Neural cell (in vitro differentiated cells): ENCODE results near the gene MCC.

Experiments
- EZH2 ChIP-seq: fragments of 200-600, 300-800 bp; shearing (Covaris generic), sonication (generic); IDR thresholded peaks from 2 replicates; pipeline ENCODE4 v1.6.1; 2014; ENCODE audit warnings: antibody characterized with exemption, low read length, borderline replicate concordance, mild to moderate bottlenecking; ENCODE audit not compliant: insufficient read depth, poor library complexity, severe bottlenecking
- TAF1 ChIP-seq: IDR thresholded peaks from 2 replicates; pipeline ENCODE4 v1.6.1; 2012; ENCODE audit warnings: low read depth
- TF ChIP-seq, protein P1 (sequence below): fragments of 450-650 bp; IDR thresholded peaks from 2 replicates; pipeline ENCODE4 v1.5.1; 2014; ENCODE audit warnings: antibody characterized with exemption, mild to moderate bottlenecking, moderate library complexity; ENCODE audit not compliant: poor library complexity, severe bottlenecking
- TF ChIP-seq, protein P2 (sequence below): IDR thresholded peaks from 2 replicates; pipeline ENCODE4 v1.6.1; 2012; ENCODE audit warnings: borderline replicate concordance

- TF ChIP-seq, protein P1, sequence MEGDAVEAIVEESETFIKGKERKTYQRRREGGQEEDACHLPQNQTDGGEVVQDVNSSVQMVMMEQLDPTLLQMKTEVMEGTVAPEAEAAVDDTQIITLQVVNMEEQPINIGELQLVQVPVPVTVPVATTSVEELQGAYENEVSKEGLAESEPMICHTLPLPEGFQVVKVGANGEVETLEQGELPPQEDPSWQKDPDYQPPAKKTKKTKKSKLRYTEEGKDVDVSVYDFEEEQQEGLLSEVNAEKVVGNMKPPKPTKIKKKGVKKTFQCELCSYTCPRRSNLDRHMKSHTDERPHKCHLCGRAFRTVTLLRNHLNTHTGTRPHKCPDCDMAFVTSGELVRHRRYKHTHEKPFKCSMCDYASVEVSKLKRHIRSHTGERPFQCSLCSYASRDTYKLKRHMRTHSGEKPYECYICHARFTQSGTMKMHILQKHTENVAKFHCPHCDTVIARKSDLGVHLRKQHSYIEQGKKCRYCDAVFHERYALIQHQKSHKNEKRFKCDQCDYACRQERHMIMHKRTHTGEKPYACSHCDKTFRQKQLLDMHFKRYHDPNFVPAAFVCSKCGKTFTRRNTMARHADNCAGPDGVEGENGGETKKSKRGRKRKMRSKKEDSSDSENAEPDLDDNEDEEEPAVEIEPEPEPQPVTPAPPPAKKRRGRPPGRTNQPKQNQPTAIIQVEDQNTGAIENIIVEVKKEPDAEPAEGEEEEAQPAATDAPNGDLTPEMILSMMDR: no peak
- TF ChIP-seq, protein P2, sequence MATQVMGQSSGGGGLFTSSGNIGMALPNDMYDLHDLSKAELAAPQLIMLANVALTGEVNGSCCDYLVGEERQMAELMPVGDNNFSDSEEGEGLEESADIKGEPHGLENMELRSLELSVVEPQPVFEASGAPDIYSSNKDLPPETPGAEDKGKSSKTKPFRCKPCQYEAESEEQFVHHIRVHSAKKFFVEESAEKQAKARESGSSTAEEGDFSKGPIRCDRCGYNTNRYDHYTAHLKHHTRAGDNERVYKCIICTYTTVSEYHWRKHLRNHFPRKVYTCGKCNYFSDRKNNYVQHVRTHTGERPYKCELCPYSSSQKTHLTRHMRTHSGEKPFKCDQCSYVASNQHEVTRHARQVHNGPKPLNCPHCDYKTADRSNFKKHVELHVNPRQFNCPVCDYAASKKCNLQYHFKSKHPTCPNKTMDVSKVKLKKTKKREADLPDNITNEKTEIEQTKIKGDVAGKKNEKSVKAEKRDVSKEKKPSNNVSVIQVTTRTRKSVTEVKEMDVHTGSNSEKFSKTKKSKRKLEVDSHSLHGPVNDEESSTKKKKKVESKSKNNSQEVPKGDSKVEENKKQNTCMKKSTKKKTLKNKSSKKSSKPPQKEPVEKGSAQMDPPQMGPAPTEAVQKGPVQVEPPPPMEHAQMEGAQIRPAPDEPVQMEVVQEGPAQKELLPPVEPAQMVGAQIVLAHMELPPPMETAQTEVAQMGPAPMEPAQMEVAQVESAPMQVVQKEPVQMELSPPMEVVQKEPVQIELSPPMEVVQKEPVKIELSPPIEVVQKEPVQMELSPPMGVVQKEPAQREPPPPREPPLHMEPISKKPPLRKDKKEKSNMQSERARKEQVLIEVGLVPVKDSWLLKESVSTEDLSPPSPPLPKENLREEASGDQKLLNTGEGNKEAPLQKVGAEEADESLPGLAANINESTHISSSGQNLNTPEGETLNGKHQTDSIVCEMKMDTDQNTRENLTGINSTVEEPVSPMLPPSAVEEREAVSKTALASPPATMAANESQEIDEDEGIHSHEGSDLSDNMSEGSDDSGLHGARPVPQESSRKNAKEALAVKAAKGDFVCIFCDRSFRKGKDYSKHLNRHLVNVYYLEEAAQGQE: no peak
- no peak for TF ChIP-seq TAF1
- TF ChIP-seq EZH2: no peak
Observed at GRCh38 chr5:113503146-113503545, 14.9 kb upstream of the MCC start.
